Ectodermal cell (in vitro differentiated cells): ENCODE results near the gene CEP20.

ENCODE experiments used
- H3K27ac ChIP-seq: 2 replicates; pipeline ENCODE4 v1.7.0; 2013; ENCODE audit warnings: mild to moderate bottlenecking, low read depth, low read length; ENCODE audit not compliant: insufficient read depth, poor library complexity, severe bottlenecking
- H3K27me3 ChIP-seq: 2 replicates; pipeline ENCODE4 v1.7.0; 2013; ENCODE audit warnings: mild to moderate bottlenecking, low read length; ENCODE audit not compliant: insufficient read depth, control insufficient read depth, poor library complexity, severe bottlenecking
- H3K36me3 ChIP-seq: one replicate; pipeline ENCODE4 v1.7.0; 2013; ENCODE audit warnings: low read length; ENCODE audit not compliant: control insufficient read depth, insufficient read depth
- H3K4me1 ChIP-seq: one replicate; pipeline ENCODE4 v1.7.0; 2013; ENCODE audit warnings: low read length; ENCODE audit not compliant: control insufficient read depth, insufficient read depth
- H3K4me3 ChIP-seq: 2 replicates; pipeline ENCODE4 v1.7.0; 2013; ENCODE audit warnings: low read depth, low read length, control low read depth; ENCODE audit not compliant: insufficient read depth
- H3K9me3 ChIP-seq: 2 replicates; pipeline ENCODE4 v1.7.0; 2013; ENCODE audit warnings: mild to moderate bottlenecking, low read length, moderate library complexity; ENCODE audit not compliant: control insufficient read depth
- WGBS, 2 experiments: methylation state at CpG; one replicate each; pipeline ENCODE4 v1.1.7; 2013; ENCODE audit warnings: missing lambda C conversion rate in 2 of 2; 5-methylcytosine and 5-hydroxymethylcytosine counted together

Gene CEP20

DNA sequence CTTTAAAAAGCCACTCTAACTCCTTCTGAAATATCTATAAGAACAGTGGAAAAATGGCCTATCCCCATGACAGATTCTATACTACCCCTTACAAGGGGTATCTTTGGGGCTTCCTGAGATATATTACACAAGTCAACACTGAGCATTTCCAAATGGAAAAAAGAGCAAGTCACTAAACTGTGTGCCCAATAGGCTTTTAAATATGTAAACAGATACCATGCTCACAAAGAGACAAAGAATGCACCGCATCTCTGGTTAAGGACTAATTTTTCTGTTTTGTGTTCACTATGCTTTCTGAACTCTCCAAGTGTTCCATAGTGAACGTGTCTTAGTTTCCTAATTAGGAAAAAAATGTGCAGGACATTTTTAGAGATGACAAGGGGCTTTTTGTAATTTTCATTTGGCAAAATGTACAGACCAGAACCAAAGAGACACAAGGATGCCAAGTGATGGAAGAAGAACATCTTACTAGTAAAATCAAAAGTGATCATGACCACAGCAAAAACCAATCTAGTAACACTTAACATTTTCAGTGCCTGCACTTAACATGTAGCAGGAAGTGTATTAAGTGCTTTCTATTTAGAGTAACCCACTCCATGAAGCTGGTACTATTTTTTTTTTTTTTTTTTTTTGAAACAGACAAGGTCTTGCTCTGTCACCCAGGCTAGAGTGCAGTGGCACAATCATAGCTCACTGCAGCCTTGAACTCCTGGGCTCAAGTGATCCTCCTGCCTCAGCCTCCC is 53.1 kb downstream of the CEP20 start:
- Histone ChIP-seq H3K9me3 (no peaks in the 10 kb centered on the region), H3K27me3 (no peaks in the 10 kb centered on the region), H3K36me3 (no peaks in the 10 kb centered on the region), H3K27ac (no peak overlapping the region), H3K4me3 (no peak overlapping the region), H3K4me1 (no peaks in the 10 kb centered on the region)
- WGBS, 2 experiments: 94 to 96% methylated on average over 2 of the region's 2 CpGs

DNA sequence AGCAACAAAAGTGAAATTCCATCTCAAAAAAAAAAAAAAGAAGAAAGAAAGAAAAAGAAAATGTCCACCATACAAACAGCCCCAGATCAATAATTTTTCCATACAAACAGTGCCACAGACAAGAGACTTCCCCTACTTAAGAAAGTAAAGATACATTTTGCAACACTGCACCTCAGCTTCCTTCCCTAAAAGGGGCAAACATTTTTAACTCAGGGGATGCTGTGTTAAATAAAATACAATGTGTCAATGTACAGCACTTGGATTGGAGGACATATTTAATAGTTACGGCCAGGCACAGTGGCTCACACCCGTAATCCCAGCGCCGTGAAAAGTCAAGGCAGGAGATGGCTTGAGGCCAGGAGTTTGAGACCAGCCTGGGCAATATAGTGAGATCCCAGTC is 53.9 kb downstream of the CEP20 start:
- Histone ChIP-seq H3K27me3 (no peaks in the 10 kb centered on the region), H3K4me1 (no peaks in the 10 kb centered on the region), H3K36me3 (no peaks in the 10 kb centered on the region), H3K27ac (no peak overlapping the region), H3K9me3 (no peaks in the 10 kb centered on the region), H3K4me3 (no peak overlapping the region)
- 78 to 83% methylated on average over 4 of the region's 4 CpGs for WGBS, 2 experiments

GRCh38 chr16:15833541-15833940 is 54.9 kb downstream of the CEP20 start:
- Histone ChIP-seq H3K27ac (no peak overlapping the region), H3K4me1 (no peaks in the 10 kb centered on the region), H3K9me3 (no peaks in the 10 kb centered on the region), H3K36me3 (no peaks in the 10 kb centered on the region), H3K4me3 (no peak overlapping the region), H3K27me3 (no peaks in the 10 kb centered on the region)
- 91 to 96% methylated on average over 9 of the region's 9 CpGs for whole genome bisulfite sequencing, 2 experiments

DNA sequence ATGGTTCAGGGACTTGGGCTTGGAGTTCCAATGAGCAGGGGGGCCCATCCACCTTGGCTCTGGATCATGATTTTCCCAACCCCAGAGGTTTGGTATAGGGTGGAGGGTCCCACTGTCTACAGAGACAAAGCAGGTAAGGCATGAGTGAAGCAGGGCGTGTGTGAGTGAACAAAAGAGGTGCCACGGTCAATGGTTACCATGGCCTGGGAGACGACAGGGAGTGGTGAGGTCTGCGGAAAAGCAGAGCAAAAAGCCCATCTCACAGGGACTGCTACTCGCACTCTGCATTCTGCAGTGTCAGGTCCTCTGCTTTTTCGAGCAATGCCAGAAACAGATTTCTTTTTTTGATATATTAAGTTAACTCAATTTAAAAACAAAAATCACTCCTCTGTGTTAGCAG is 56.2 kb downstream of the CEP20 start:
- Histone ChIP-seq H3K4me3 (no peak overlapping the region), H3K27ac (no peak overlapping the region), H3K36me3 (no peaks in the 10 kb centered on the region), H3K27me3 (no peaks in the 10 kb centered on the region), H3K4me1 (no peaks in the 10 kb centered on the region), H3K9me3 (no peaks in the 10 kb centered on the region)
- 88 to 92% methylated on average over 5 to 6 of the region's 6 CpGs for WGBS, 2 experiments

GRCh38 chr16:15830832-15831451 is 57.5 kb downstream of the CEP20 start:
- Histone ChIP-seq H3K4me3 (no peak overlapping the region), H3K27ac (no peak overlapping the region), H3K9me3 (no peaks in the 10 kb centered on the region), H3K4me1 (no peaks in the 10 kb centered on the region), H3K27me3 (no peaks in the 10 kb centered on the region), H3K36me3 (no peaks in the 10 kb centered on the region)
- WGBS, 2 experiments: 78 to 93% methylated on average over 3 to 5 of the region's 6 CpGs

DNA sequence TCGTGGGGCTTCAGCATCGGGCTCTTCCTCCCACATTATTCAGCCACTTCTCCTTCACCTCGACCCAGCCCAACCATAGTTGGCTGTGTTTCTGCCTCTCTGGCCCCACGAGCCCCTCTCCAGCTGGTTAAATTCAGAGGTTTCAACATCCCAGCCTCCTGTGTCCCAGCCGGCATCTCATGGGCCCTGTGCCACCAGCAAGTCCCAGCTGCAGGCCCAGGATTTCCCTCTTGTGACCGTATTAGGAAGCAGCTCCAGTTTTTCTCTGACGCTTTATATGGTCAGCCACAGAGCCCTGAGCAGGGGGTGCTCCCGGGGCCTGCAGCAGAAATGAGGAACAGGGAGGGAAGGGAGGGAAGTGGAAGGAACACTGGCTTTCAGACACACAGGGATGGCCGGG is 58.9 kb downstream of the CEP20 start:
- H3K9me3 ChIP-seq: no peaks in the 10 kb centered on the region
- H3K27ac ChIP-seq: no peak overlapping the region
- H3K4me3 ChIP-seq: no peak overlapping the region
- no peaks in the 10 kb centered on the region for H3K4me1 ChIP-seq
- H3K27me3 ChIP-seq: no peaks in the 10 kb centered on the region
- H3K36me3 ChIP-seq: no peaks in the 10 kb centered on the region
- WGBS, 2 experiments: 68 to 72% methylated on average over 9 of the region's 9 CpGs

DNA sequence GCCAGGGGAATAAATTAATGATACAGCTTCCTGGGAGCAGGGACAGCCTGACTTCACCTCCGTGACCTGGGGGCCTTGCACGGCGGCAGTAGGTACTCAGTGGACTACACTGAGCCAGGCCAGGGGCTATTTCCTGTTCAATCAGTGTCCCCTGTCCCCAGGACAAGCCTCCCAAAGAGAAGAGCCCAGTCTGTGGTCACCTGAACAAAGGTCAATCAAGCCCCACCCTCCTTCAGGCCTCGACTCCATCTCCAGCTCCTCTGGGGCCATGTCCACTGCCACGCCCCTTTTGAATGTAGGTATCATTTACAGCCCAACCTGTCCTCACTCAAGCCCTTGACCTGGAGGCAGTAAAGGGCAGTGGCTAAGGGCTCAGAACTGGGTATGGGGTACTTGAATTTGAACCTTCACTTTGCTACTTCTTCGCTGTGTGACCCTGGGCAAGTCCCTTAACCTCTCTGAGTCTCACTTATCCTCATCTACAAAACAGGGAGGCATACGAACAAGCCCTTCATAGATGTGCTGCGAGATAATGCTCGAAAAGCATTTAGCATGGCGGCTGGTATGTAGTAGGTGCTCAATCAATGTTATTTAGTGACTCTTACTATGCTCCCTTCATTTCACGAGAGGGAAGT is 60.6 kb downstream of the CEP20 start:
- no peak overlapping the region for H3K4me3 ChIP-seq
- no peaks in the 10 kb centered on the region for H3K36me3 ChIP-seq
- no peaks in the 10 kb centered on the region for H3K27me3 ChIP-seq
- no peaks in the 10 kb centered on the region for H3K9me3 ChIP-seq
- H3K4me1 ChIP-seq: no peaks in the 10 kb centered on the region
- WGBS, 2 experiments: 94 to 95% methylated on average over 11 of the region's 11 CpGs
- no peak overlapping the region for H3K27ac ChIP-seq

GRCh38 chr16:15827299-15827698 is 61.1 kb downstream of the CEP20 start:
- no peak overlapping the region for H3K27ac ChIP-seq
- WGBS, 2 experiments: 87 to 95% methylated on average over 7 of the region's 7 CpGs
- no peaks in the 10 kb centered on the region for H3K4me1 ChIP-seq
- no peak overlapping the region for H3K4me3 ChIP-seq
- no peaks in the 10 kb centered on the region for H3K36me3 ChIP-seq
- no peaks in the 10 kb centered on the region for H3K27me3 ChIP-seq
- H3K9me3 ChIP-seq: no peaks in the 10 kb centered on the region

DNA sequence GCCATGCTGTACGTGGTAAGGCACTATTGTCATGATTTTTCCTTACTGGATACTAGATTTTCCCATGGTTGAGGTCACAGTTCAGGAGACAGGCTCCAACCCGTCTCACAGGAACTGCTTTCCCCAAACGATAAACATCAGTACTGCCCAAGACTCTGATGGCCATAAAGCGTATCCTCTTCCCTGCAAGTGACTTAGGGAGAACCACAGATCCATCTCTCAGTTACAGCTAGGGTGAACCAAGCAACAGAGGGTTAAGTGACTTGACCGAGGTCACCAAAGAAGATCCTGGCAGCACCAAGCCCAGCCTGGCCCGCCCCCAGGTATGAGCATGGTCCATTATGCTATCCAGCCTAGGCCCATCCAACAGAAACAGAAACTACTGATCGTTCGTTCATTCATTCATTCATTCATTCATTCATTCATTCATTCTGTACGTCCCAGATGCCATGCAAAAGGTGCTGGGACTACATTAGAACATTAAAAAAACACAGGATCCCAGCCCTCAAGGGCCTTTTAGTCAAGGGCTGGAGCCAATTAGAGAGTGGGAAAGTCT is 62.6 kb downstream of the CEP20 start:
- Histone ChIP-seq H3K4me3 (no peak overlapping the region), H3K4me1 (no peaks in the 10 kb centered on the region), H3K36me3 (no peaks in the 10 kb centered on the region), H3K27me3 (no peaks in the 10 kb centered on the region), H3K27ac (no peak overlapping the region), H3K9me3 (no peaks in the 10 kb centered on the region)
- 91 to 93% methylated on average over 9 of the region's 9 CpGs for WGBS, 2 experiments

DNA sequence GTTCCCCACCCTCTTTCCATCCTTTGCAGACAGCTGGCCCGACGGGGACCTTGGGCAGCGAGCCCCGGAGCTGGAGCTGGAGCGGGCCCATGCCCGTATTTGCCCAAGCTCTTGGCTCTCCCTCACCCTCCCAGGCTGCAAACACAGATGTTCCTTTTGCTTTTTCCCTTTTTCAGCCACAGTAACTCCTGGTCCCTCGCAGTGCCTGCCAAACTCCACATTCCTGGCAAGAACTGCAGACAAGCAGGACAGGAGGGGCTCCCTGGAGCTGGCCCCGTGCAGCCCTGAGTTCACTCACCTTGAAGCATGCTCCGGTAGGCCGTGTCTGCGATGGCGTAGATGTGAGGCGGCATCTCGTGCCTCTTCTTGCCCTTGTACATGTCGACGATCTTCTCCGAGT is 65.4 kb downstream of the CEP20 start:
- WGBS, 2 experiments: 83% methylated on average over 17 of the region's 17 CpGs
- H3K27me3 ChIP-seq: no peaks in the 10 kb centered on the region

More for the DNA sequence above, 65.4 kb downstream of the CEP20 start:
- Histone ChIP-seq H3K36me3 (no peaks in the 10 kb centered on the region), H3K9me3 (no peaks in the 10 kb centered on the region), H3K27ac (no peak overlapping the region), H3K4me1 (no peaks in the 10 kb centered on the region), H3K4me3 (no peak overlapping the region)
